Epidermal melanocyte (primary cell): ENCODE data around the gene PACRG.

Source experiments
- DNase-seq: peaks from one replicate; pipeline ENCODE4 v3.0.0; 2011; ENCODE audit warnings: low spot score; ENCODE audit not compliant: insufficient read length

The PACRG gene

DNA sequence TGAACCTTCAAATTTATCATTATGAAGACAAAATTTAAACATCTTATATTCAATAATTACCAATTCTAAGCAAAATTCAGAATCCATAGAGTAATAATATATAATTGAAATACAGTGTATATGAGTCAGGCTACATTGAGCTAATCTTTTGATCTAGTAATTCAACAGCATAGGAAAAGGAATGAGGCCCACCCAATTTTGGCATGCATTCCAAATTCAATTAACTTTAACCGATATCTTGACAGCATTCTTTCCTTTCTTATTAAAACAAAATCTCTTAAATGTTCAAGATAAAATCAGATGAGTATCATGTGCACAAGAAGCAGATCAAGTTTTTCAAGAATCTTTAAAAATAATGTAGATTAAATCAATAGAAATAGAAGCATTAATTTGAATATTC, 553.9 kb downstream of the PACRG start:
- no peak for DNase-seq

DNA sequence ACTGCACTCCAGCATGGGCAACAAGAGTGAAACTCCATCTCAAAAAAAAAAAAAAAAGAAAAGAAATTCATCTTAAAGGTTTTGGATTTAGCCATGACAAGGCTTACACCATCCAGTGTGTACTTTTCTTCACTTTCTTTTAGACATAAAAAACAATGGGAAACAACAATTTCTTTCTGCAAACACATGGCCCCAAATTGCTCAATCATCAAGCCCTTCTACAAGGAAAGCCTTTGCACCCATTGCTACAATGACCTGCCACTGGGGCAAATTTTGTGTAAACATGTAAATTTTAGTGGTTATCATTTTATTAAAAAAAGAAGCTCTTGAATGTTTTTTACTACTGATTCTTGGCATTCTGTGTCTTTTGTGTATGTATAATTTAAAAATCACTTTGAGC, 554.9 kb downstream of the PACRG start:
- no peak for DNase-seq

DNA sequence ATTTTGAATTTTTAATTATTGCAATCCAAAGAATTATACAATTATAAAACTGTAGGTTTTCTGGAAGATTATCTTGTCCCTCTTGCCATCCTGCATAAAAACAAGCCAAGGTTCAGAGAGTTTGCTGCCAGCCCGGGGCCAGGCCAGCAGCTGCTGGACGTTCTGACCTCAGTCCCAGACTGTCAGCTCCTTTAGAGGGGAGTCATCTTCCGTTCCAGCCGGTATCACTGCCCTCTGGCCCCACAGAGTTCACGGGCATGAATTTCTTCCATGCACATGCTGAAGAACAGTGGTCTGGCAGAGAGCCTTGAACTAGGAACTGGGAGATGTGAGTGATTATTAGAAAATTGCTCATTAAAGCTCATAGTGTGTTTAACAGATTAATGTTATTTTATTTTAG, 556.4 kb downstream of the PACRG start:
- DNase-seq: no peak

DNA sequence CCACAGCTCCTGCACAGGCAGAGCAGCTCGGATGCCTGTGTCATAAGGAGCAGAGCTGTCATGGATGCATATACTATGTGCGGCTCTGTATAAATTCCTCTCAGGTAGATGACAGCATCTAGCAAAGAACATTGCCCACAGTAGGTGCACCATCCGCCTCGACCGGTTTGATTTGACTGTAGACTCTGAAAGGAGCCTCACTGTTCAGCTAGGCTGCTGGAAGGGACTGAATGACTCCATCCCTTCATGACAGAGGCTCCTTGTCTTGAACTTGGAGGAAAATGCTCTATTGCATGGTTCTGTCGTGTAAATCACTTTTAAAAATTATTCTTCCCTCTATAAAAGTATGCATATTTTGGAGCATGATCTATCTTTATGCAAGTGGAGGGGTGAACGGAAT, 557.9 kb downstream of the PACRG start:
- no peak for DNase-seq

DNA sequence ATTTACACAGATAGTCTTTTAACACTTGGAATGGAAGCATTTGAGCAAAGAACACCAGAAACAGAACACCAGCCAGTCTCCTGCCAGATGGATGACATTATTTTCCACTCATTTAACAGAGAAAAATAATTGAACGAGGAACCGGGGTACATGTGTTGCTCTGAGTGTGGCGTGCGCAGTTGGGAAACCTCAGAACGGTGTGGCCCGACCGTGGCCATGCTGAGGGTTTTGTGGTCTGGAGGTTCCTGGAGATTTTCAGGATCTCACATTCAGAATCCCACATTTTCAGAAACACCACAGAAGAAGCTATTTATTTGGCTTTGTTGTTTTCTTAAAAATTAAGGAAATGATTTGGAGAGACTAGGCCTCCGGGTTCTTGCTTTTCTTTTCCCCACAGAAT, 559.9 kb downstream of the PACRG start:
- no peak for DNase-seq

DNA sequence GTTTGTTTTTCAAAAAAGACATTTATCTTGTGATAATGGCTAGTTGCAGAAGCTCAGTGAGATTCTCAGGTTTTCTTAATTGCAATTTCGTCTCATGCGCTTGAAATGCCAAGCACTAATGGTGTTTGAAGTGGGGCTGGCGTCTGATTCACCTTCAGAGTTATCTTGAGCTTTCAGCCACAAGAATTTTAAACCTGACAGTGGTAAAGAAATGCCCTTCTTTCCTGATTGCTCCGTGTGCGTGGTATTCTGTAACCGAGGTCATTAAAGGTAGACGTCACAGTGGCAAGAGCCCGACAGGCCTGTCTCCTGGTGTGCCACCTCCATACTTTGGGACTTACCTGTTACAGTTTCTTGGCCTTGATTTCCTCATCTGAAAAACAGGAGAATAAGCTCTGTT, 560.3 kb downstream of the PACRG start:
- no peak for DNase-seq

DNA sequence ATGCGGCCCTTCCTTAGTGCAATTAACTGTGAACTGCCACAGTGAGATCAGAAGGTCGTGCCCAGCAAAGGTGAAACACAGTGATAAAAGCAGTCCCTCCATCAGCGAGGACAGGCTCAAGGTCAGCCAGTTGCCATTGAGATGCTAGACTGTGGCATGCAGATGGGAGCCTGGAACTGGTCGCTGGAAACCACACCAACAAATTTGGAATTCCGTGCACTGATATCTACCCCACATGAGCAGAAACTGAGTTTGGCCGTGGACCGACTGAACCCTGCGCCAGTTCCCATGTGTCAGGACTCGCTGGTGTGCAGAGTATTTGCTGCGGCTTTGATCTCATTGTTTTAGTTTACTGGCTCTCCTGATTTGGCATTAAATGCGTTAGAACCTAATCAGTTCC, 561.1 kb downstream of the PACRG start:
- no peak for DNase-seq

DNA sequence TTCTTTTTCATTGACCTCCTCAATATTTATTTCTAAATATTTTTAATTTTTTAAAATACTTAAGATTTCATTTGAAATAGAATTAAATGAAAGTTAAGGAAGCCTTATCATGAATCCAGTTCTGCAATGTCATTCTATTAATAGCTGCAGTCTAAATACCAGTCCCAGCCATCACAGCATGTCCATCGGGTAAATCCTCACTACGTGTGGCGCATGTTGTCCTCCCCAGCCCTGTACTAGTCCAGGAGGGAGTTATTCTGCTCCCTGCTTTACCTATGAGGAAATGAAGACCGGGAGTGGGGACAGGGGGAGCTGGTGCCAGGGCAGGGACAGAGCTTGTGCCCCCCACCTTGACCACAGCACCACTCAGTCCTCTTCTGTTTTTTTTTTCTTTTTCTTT, 561.7 kb downstream of the PACRG start:
- no peak for DNase-seq

DNA sequence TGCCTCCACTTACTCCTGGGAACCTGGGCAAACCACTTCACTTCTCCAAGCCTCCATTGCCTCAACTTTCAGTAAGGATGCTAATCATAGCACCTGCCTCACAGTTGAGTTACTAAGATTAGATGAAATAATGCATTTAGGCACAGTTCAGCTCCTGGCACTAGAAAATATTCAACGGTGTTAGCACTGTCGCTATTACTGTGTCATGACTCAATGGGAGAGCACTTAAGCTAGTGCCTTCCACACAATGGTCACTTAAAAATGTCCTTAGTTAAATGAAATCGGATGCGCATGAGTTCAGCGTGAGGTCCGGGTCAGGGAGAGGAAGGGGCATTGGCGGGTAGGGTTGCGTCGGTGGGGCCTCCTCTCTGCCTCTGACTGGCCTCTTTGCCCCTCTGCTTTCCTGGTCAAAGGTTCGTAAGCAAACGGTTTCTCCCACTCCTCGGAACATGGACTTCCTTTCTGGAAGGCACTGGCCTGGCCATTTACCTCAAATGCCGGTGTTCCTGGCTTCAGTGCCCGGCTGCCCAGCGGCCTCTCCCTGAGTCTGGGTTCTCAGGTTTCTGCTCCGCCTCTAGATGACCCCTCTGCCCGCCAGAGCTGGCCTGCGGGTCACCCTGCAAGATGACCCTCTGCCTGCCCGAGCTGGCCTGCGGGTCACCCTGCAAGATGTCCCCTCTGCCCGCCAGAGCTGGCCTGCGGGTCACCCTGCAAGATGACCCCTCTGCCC, 562.9 kb downstream of the PACRG start:
- no peak for DNase-seq

DNA sequence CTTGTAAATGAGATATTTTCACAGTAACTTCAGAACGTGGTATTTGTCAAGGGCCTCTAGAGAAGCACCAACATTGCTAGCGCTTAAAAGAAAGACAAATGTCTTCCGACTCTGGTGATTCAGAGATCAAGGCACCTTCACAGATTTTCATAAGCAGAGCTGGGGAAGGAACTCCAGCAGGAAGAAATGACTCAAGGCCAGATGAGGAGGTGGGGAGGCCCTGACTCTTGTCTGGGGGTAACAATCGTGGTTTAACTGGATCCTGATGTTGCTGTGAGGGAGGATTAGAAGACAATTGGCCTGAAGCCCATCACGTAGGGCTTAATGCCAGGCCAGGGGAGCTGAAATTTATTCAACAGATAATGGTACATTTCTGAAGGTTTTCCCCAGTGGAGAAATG, 563.8 kb downstream of the PACRG start:
- DNase-seq: no peak

DNA sequence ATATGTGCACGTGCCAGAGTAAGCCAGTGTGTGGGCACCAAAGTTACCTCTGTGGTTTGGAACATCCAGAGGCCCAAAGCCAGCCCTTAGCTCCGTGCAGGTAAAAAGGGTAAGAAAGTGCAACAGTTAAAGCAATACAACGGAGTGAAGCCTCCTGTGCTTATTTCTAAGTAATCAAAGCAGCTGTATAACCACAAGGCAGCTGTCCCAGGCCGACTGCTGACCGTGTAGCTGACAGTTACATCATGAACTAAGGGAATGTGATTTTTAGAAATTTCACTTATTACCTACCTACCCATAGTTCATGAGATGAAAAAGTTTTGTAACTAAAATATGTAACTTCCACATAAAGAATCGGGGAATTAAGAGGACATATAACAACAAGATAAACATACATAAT, 565.5 kb downstream of the PACRG start:
- DNase-seq: no peak

DNA sequence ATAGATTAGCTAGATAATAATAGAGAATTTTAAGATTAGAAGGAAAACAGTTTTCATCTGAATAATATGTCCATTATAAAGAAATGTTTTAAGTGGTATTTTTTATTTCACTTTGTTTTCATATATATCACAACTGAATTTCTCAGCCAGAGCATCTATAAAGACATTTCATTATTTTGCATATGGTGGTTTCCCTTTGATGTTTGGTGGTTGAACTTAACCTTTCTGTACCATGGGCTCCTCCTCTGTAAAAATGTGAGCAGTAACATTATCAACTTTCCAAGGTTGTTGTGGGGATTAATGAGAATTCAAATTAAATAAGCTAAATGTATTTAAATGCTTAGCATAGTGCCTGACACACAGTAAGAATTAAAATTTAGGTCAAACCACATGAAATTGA, 567.0 kb downstream of the PACRG start:
- no peak for DNase-seq

DNA sequence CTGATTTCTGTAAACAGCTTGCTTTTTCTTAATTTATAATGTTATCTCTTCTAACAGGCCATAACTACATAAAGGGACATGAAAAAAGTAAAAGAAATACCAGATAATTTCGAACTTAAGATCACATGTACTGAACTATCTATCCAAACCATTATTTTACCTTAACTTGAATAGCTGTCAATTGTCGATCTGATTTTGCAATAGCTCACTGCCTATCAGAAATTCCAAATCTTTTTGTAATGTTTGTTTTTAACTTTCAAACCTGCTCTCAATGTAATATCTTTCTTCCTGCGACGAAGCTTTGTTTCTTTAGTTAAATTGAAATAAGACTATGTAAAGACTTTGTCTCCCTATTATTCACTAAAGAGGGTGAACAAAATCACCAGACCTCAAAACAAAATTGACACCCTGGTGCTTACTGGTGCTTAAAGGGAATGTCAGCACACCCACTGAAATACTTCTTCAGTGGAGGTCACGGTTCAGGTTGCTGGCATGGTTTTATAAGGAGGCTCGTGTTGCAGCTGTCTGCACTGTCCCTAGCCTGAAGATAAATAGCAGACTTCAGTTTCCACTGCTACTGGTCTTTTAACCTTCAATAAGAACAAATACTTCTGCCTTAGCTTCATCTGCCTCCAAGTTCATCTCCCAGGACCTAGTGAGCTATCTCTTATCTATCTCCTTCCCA, 569.2 kb downstream of the PACRG start:
- DNase-seq: no peak

DNA sequence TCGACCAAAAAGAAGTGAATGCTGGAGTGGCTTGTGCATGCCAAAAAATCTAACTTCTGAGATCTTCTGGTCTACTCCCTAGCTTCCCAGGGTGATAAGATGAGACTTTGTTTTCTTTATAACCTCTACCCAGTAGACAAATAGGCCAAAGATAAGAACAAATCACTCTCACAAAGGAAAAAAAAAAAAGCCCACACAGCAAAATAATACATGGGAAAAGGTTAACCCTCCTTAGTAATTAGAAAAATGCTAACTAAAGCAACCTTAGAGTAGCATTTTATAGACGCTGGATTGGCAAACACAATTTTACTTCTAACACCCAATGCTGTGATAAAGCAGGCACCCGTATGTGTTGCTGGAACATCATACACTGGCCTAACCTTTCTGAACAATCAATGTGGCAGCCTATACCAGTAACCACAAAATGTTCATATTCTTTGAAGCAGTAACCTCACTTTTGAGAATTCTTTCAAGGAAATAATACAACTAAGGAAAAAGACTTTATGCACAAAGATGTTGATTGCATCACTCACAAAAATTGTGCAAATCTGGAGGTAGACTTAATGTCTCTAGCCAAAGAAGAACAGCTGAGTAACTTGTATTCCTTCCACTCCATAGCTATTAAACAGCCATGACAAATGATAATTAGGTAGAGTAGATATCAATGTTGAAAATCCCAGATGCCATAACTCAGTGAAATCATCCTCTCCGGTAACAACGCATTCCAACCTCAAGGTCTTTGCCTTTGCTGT, 570.5 kb downstream of the PACRG start:
- DNase-seq: no peak

DNA sequence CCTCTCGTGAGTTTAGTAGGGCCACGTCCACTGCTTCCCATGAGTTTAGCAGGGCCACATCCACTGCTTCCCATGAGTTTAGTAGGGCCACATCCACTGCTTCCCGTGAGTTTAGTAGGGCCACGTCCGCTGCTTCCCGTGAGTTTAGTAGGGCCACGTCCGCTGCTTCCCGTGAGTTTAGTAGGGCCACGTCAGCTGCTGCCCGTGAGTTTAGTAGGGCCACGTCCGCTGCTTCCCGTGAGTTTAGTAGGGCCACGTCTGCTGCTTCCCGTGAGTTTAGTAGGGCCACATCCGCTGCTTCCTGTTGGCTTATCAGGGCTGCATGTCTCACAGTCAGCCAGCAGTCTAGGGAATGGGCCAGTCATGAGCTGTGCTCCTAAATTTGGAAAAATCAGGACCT, 573.1 kb downstream of the PACRG start:
- no peak for DNase-seq

DNA sequence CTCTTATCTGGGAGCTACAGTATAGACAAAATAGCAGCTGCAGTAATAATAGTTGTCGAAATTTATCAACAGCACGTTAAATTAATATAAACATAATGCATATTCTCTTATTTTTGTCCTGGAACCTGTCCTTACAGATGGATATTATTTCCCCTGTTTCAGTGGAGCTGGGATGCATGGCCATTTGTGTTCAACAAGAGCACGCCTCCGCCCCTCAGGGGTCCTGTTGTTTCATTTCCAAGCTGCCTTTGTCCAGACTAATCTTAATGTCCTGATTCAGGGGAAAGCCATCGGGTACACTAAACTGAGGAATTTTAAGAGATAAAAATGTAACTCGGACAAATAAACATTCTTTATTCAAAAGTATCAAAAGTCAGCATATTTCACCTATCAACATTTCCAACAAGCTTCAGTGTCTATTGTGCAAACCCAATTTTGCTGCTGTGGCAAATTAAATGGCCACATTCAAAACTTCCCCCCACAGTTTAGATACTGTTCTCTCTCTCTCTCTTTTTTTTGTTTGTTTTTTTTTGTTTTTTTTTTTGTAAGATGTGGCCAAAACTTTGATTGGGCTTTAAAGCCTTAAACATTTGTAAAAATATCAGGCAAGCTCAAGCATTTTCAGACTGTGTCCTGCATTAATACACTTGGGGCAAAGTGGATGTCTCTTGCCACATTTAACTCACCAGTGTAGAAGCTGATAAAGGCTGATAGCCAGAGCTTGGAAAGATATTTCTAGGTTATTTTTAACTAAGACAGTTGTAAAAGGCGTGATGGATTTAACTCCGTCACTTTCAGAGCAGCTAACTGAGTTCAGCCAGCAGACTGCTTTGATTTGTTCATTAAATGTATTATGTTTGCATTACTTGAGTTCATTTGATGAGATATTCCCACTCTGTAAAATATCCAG, 574.2 kb downstream of the PACRG start:
- DNase-seq: no peak

DNA sequence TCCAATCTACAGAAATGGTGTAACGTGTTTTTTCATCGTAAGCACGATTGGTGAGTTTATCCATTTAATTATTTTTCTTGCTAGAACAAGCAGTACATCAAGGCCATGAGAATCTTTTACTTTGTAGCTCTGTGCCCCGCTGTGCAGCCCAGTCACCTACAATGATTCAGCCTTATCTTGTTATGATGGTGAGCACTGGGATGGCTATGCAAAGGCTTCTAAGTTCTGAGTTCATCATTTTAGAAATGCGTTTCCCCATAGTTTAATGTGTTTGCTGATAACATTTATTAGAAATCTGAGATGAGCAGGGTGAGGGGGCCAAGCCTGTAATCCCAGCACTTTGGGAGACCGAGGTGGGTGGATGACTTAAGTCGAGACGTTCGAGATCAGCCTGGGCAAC, 575.0 kb downstream of the PACRG start:
- no peak for DNase-seq

DNA sequence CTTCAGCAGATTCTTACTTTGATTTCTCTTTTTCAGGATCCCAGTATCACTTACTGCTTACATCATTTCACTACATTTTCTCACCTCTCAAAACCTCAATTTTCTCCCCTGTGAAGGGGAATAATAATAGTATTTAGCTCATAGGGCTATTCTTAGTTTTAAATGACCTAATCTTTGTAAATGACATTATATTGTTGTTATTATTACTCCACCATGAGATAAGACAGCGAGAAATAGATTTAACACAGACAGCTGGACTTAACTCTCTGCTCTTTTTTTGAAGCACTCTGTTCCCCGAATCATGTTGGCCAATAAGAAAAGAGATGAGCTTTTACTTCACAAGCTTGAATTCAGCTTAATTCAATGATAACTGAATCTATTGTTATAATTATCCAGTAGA, 578.2 kb downstream of the PACRG start:
- no peak for DNase-seq

DNA sequence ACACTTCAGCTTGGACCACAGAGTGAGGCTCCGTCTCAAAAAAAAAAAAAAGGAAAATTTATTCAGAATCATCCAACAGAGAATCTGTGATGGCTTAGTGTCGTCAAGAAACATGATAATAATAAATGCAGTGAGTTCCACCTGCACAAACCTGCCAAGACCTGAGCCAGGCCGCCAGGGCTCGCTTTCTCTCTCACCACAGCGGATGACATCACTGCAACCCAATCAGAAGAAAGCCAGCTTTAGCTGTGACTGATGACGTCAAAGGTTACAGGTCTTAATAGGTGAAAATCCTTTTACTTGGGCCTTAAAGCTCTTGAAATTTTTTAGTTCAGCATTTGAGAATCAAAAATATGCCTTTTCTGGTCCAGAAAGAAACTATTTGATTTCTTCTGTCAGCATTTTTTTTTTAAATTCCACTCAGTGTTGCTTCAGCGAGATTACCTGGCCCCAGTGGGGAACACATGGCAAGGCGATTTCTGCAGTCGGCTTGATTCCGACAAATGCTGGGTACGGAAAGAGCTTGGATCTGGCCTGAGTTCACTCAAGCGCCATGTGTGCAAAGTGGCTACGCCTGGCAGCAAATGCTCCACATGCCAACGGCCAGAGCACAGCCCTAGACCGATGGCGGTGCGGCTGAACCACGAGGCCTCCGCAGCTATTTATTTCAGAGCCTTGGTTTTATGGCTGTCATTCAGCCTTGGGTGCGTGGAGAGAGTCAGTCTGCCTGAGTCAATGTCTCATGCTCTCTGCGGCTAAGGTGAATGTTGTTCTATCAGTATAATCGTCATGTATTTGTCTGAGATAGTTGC, 581.1 kb downstream of the PACRG start:
- DNase-seq: no peak

DNA sequence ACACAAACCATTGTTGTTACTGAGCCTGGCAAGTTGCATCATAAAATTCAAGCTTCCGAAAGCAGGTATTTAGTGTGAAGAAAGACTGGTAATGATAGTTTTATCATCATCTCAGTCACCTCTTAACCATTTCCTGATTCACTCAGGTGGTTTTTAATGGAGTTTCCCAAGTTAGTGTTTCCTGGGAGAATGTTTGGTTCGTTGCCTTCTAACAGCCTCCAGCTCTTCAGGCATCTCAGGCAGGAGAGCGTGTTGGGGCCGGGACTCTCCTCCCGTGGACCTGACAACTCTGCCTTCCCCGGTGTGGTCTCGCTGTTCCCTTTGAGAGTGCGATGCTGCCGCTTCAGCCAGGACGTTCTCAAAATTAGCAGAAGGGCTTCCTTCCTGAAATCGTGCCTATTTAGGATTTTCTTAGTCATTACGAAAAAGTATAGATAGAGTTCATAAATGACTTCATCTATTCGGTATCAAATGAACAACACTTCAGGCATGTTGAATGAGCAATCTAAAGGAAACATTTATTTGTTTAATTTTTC, 581.8 kb downstream of the PACRG start:
- no peak for DNase-seq
